ENCODE results near the gene HMOX1. TPM values are rescaled to one million over a fixed set of nuclear protein-coding genes. Genes with fewer than 3 reads are reported as not detected.
"Not testable (repeated sequence)": the region's sequence is repeated elsewhere in the genome, so short reads cannot be mapped to it uniquely, and the experiment has no call there.

HMOX1 gene
- total and polyA plus RNA-seq, 10 donors: 178 to 930 (median 751) TPM

DNA sequence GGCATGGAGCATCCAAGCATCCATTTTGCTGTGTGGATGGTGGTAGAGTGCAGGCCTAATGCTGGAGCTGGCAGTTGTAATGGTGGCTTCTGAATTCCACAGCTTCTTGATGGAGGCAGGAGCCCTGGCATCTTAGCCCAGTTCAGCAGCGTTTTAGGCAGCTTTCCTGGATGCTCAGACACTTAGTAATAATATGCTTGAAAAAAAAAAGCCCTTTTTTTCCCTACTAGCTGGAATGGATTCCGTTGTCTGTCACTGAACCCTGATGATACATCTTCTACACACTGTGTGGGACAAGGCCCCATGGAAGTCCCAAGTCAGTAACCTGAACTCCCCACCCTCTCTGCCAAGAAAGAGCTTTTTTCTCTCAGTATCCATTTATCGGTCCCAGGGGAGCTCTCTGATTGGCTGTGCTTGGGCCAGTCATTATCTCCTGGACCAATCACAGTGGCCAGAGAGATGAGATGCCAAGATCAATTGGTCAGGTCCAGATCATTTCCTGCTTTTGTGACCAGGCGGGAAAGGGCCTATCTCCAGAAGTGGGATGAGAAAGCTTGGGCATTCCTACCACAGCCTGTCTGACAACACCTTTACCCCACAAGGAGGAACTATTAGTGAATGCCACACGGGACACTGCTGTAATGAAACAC is 53.3 kb downstream of the HMOX1 start:
- no peak overlapping the region for H3K4me3 ChIP-seq
- no peak overlapping the region for H3K27ac ChIP-seq
- no peaks in the 10 kb centered on the region for H3K27me3 ChIP-seq (replicated peaks in 1 of 7)
- DNase-seq: no peak
- no peak for TF ChIP-seq POLR2A (IDR thresholded peaks at IDR 0.05)
- TF ChIP-seq, protein P1, sequence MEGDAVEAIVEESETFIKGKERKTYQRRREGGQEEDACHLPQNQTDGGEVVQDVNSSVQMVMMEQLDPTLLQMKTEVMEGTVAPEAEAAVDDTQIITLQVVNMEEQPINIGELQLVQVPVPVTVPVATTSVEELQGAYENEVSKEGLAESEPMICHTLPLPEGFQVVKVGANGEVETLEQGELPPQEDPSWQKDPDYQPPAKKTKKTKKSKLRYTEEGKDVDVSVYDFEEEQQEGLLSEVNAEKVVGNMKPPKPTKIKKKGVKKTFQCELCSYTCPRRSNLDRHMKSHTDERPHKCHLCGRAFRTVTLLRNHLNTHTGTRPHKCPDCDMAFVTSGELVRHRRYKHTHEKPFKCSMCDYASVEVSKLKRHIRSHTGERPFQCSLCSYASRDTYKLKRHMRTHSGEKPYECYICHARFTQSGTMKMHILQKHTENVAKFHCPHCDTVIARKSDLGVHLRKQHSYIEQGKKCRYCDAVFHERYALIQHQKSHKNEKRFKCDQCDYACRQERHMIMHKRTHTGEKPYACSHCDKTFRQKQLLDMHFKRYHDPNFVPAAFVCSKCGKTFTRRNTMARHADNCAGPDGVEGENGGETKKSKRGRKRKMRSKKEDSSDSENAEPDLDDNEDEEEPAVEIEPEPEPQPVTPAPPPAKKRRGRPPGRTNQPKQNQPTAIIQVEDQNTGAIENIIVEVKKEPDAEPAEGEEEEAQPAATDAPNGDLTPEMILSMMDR (IDR thresholded peaks at IDR 0.05 in 8 of 11, conservative IDR thresholded peaks at IDR 0.05 in 3 of 11): no peak
- TF ChIP-seq POLR2AphosphoS5 (IDR thresholded peaks at IDR 0.05): no peak
- peaks cover 0 to 51% (median 20%) of the 10 kb centered on the region in 6 donors for H3K36me3 ChIP-seq
- peaks cover 5 to 20% (median 15%) of the 10 kb centered on the region in 8 donors for H3K9me3 ChIP-seq
- H3K4me1 ChIP-seq: peaks cover 0 to 14% (median 2%) of the 10 kb centered on the region in 6 donors
- intact Hi-C loops (cut with DNase I; ENCODE audit: low total_unique reads): no loop called here
- 85 to 97% (median 92%) methylated on average over 5 of the region's 5 CpGs for WGBS, 5 donors

DNA sequence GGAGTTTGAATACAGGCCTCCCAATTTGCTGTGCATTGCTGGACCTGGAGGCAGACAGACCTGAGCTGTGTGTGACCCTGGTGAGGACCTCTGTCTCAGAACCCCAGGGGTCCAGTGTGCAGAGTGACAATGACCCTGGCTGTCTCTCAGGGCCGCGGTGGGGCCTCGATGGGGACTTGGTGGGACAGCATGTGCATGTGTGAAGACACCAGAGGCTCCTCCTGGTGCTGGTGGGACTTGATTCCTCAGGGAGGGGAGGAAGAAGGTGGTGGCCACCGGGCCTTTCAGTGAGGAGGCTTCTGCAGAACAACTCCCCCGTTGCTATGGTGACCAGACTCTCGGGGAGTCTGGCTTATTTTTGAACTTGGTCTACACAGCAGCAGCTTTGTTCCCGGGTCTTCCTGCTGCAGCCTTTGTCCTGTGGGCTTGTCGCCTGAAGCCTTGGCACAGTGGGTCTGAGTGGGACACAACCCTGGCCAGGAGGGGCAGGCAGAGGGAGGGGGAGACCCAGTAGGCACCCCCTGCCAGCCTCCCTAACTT is 54.4 kb downstream of the HMOX1 start:
- intact Hi-C loops (cut with DNase I; ENCODE audit: low total_unique reads): no loop called here
- WGBS, 5 donors: 77 to 89% (median 81%) methylated on average over 8 of the region's 8 CpGs
- H3K4me3 ChIP-seq: no peak overlapping the region
- H3K36me3 ChIP-seq: peaks cover 0 to 44% (median 20%) of the 10 kb centered on the region in 6 donors
- H3K9me3 ChIP-seq: peaks cover 5 to 20% (median 15%) of the 10 kb centered on the region in 8 donors
- no peaks in the 10 kb centered on the region for H3K27me3 ChIP-seq (replicated peaks in 1 of 7)
- DNase-seq: no peak
- H3K4me1 ChIP-seq: peaks cover 0 to 14% (median 2%) of the 10 kb centered on the region in 6 donors
- TF ChIP-seq, protein P1 (IDR thresholded peaks at IDR 0.05 in 8 of 11, conservative IDR thresholded peaks at IDR 0.05 in 3 of 11): no peak
- TF ChIP-seq POLR2AphosphoS5 (IDR thresholded peaks at IDR 0.05) (no peak), POLR2A (IDR thresholded peaks at IDR 0.05) (no peak)
- H3K27ac ChIP-seq: no peak overlapping the region

DNA sequence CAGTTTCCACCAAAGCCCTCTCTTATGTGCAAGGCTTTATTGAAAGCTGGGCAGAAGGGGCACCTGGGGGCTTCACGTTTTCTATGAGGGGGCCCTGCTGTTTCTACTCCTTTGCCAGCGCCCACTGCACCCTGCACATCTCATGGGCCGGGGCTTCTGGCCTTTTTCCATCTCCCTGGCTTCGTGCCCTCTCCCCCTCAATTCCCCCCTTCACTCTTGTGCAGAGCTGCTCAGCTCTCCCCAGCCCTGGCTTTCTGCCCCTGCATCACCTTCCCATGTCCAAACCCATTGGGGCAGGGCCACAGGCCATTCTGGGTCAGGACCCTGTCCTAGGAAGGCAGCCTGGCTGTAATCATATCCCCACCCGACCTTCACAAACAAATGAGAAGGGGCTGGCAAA is 55.5 kb downstream of the HMOX1 start:
- peaks cover 0 to 43% (median 20%) of the 10 kb centered on the region in 6 donors for H3K36me3 ChIP-seq
- no peak for DNase-seq
- no peak overlapping the region for H3K27ac ChIP-seq
- H3K4me3 ChIP-seq: no peak overlapping the region
- 81 to 88% (median 85%) methylated on average over 5 of the region's 5 CpGs for WGBS, 5 donors
- H3K9me3 ChIP-seq: peaks cover 5 to 20% (median 15%) of the 10 kb centered on the region in 8 donors
- H3K27me3 ChIP-seq (replicated peaks in 1 of 7): no peaks in the 10 kb centered on the region
- TF ChIP-seq POLR2A (IDR thresholded peaks at IDR 0.05): no peak
- TF ChIP-seq, protein P1 (IDR thresholded peaks at IDR 0.05 in 8 of 11, conservative IDR thresholded peaks at IDR 0.05 in 3 of 11): no peak
- no peak for TF ChIP-seq POLR2AphosphoS5 (IDR thresholded peaks at IDR 0.05)
- intact Hi-C loops (cut with DNase I; ENCODE audit: low total_unique reads): no loop called here
- H3K4me1 ChIP-seq: peaks cover 0 to 4% (median 0%) of the 10 kb centered on the region in 6 donors

DNA sequence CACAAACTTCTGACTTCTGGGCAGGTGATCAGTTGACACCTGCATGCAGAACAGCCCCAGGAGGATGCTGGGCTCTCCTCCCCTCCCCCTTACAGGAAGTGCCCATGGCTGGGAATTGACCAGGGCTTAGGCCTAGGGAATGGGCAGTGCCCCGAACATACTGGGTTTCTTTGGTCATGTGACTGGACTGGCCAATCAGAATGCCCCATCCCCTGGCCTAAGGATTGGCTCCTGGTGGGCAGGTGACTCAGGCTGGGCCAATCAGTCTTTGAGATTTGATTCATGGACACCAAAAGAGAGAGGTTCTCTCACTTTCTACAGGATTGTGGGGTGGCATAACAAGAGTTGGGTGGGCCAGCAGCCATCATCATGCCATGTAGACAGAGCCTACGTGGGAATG is 56.2 kb downstream of the HMOX1 start:
- WGBS, 5 donors: 88 to 100% (median 92%) methylated on average over 1 to 2 of the region's 2 CpGs
- DNase-seq: no peak
- no peaks in the 10 kb centered on the region for H3K4me1 ChIP-seq
- TF ChIP-seq POLR2A (IDR thresholded peaks at IDR 0.05) (no peak), POLR2AphosphoS5 (IDR thresholded peaks at IDR 0.05) (no peak)
- TF ChIP-seq, protein P1 (IDR thresholded peaks at IDR 0.05 in 8 of 11, conservative IDR thresholded peaks at IDR 0.05 in 3 of 11): no peak
- H3K27ac ChIP-seq: no peak overlapping the region
- intact Hi-C loops (cut with DNase I; ENCODE audit: low total_unique reads): no loop called here
- no peaks in the 10 kb centered on the region for H3K27me3 ChIP-seq (replicated peaks in 1 of 7)
- no peak overlapping the region for H3K4me3 ChIP-seq
- peaks cover 0 to 37% (median 18%) of the 10 kb centered on the region in 6 donors for H3K36me3 ChIP-seq
- H3K9me3 ChIP-seq: peaks cover 5 to 20% (median 15%) of the 10 kb centered on the region in 8 donors

DNA sequence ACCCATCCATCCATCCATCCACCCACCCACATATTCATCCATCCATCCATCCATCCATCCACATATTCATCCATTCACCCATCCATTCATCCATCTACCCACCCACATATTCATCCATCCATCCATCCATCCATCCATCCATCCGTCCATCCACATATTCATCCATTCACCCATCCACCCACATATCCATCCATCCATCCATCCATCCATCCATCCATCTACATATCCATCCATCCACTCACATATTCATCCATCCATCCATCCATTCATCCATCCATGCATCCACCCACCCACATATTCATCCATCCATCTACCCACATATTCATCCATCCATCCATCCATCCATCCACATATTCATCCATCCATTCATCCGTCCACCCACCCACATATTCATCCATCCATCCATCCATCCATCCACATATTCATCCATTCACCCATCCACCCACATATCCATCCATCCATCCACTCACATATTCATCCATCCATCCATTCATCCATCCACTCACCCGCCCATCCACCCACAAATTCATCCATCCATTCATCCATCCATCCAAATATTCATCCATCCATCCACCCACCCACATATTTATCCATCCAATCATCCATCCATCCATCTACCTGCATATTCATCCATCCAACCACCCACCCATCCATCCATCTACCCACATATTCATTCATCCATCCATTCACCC is 57.9 kb downstream of the HMOX1 start:
- H3K27ac ChIP-seq; H3K9me3 ChIP-seq; H3K4me3 ChIP-seq; H3K4me1 ChIP-seq; DNase-seq; H3K27me3 ChIP-seq (replicated peaks in 1 of 7); intact Hi-C loops (cut with DNase I; ENCODE audit: low total_unique reads): not testable (repeated sequence)
- 63 to 91% (median 76%) methylated on average over 3 of the region's 3 CpGs for WGBS, 5 donors
- peaks cover 0 to 20% (median 5%) of the 10 kb centered on the region in 6 donors for H3K36me3 ChIP-seq

Data from spleen (tissue), 11 donors.